ENCODE data around the gene BBS10.
"Not testable (repeated sequence)": the region's sequence is repeated elsewhere in the genome, so short reads cannot be mapped to it uniquely, and the experiment has no call there.

The BBS10 gene

DNA sequence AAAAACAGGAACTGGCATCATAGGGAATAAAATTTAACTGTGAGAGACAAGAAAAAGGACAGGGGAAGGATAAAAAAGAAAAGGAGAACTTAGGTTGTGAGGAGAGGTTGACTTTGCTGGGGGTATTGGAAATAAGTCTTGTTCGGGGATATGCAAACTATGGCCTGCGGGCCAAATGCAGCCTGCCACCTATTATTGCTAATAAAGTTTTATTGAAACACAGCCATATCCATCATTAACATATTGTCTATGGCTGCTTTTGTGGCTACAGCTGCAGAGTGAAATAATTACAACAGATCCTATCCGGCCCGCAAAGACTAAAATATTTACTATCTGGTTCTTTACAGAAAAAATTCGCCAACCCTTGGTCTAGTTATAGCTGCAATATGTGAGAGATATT, 18.6 kb downstream of the BBS10 start:
- no peak for DNase-seq

DNA sequence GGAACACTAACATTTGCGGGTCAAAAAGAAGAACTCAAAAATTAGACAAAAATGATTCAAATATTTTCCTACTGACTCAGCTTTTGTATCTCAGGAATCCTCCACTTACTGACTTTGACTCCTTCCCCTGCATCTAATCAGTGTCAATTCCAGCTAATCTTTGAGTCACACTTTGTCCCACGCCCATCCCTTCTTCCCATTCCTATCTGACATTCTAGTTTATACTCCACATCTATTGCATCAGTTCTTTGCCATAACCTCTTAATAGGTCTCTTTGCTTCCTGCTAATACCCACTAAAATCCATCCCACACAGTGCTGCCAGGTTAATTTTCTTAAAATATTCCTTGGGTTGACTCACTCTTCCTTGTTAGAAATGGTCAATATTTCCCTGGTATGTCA, 19.1 kb downstream of the BBS10 start:
- DNase-seq, result no peak

DNA sequence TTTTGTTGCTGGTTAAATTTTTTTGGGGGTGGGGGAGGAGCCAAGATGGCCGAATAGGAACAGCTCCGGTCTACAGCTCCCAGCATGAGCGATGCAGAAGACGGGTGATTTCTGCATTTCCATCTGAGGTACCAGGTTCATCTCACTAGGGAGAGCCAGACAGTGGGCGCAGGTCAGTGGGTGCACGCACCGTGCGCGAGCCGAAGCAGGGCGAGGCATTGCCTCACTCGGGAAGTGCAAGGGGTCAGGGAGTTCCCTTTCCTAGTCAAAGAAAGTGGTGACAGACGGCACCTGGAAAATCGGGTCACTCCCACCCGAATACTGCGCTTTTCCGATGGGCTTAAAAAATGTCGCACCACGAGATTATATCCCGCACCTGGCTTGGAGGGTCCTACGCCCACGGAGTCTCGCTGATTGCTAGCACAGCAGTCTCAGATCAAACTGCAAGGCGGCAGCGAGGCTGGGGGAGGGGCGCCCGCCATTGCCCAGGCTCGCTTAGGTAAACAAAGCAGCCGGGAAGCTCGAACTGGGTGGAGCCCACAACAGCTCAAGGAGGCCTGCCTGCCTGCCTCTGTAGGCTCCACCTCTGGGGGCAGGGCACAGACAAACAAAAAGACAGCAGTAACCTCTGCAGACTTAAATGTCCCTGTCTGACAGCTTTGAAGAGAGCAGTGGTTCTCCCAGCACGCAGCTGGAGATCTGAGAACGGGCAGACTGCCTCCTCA, 28.5 kb downstream of the BBS10 start:
- not testable (repeated sequence) for DNase-seq

GRCh38 chr12:76318773-76319594, 29.2 kb downstream of the BBS10 start:
- DNase-seq, result no peak

GRCh38 chr12:76317976-76318375, 30.2 kb downstream of the BBS10 start:
- DNase-seq, result no peak

GRCh38 chr12:76316468-76316867, 31.7 kb downstream of the BBS10 start:
- no peak for DNase-seq

DNA sequence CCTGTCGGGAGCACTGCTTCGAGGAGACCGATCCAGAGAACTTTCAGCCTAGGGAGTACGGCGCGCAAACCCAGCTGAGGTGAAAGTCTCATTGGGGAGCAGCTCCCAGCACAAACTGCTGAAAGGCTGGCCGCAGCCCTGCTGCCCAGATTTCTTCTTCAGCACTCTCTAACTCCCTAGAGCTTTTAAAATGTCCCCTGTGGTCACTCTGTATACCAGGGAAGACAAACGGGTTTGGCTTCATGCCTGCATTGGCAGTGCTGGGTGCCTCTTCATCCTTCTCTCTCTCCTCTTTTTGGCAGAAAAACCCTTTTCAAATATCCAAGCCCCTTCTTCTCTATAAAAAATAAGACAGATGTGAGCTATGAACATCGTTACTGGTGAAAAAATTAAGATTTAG, 34.9 kb downstream of the BBS10 start:
- no peak for DNase-seq

GRCh38 chr12:76312315-76312714, 35.9 kb downstream of the BBS10 start:
- no peak for DNase-seq

GRCh38 chr12:76311796-76312195, 36.4 kb downstream of the BBS10 start:
- no peak for DNase-seq

DNA sequence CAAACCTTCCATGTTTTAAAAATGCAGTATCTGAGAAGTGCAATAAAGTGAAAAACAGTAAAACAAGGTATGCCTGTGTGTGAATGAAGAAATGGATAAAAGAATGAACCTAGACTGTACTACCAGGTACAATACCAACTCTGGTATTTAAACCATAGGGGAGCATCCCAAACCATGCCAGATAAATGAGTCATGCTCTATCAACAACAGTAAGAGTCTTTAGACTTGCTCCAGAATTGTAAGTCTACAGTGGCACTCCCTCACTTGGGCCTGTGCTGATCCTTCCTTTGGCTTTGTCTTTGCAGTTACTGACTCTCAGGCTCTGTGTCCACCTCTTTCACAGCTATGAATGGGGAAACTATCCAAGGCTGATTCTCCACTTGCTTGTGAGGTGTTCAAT, 38.1 kb downstream of the BBS10 start:
- DNase-seq, result no peak

- DNase-seq, result no peak
Observed at GRCh38 chr12:76308866-76309265, 39.3 kb downstream of the BBS10 start.

DNA sequence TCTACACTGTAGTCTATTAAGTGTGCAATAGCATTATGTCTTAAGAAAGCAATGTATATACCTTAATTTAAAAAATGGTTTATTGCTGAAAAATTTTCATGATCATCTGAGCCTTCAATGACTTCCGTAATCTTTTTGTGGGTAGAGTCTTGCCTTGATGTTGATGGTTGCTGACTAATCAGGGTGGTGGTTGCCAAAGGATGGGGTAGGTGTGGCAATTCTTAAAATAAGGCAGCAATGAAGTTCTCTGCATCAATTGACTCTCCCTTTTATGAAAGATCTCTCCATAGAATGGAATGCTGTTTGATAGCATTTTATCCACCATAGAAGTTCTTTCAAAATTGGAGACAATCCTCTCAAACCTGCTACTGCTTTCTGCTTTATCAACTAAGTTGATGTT, 41.1 kb downstream of the BBS10 start:
- no peak for DNase-seq

DNA sequence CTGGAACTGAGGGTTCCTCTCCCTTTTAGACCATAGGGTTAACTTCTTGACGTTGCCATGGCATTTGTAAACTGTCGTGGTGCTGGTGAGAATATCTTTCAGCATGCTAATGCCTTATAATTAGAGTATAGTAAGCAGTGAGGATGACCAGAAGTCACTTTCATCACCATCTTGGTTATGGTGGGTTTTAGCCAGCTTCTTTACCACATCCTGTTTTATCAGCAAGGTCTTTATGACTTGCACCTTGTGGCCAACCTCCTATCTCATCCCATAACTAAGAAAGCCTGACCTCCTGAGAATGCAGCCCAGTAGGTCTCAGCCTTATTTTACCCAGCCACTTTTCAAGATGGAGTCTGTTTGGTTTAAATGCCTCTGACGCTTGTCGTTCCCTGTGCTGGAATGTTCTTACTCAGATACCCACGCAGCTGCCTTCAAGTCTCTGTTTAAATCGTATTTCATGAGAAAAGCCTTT, 44.2 kb downstream of the BBS10 start:
- DNase-seq, result no peak

DNA sequence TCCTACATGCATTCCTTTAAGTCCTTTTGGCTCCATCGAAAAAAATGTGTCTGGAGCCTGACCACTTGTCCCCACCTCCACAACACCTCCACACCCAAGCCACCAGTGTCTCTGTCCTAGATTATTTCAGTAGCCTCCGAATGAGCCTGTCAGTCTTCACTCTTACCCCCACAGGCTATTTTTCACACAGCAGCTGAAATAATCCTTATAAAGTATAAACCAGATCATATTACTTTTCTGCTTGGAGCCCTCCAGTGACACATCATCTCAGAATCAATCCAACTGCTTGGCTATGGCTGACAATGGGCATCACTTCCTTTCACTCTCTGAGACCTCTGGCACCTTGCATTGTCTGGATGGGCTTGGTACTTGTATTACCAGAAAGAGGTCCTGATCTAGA, 44.9 kb downstream of the BBS10 start:
- no peak for DNase-seq

- no peak for DNase-seq
Observed at GRCh38 chr12:76300297-76300665, 47.9 kb downstream of the BBS10 start.

GRCh38 chr12:76299536-76300296, 48.5 kb downstream of the BBS10 start:
- DNase-seq, result no peak
